Measurements from ENCODE around the gene CLK2.
A peak's percentile ranks its signal among the peaks of the same experiment; 100 is the strongest.
"Not testable (repeated sequence)": the region's sequence is repeated elsewhere in the genome, so short reads cannot be mapped to it uniquely, and the experiment has no call there.

The CLK2 gene

DNA sequence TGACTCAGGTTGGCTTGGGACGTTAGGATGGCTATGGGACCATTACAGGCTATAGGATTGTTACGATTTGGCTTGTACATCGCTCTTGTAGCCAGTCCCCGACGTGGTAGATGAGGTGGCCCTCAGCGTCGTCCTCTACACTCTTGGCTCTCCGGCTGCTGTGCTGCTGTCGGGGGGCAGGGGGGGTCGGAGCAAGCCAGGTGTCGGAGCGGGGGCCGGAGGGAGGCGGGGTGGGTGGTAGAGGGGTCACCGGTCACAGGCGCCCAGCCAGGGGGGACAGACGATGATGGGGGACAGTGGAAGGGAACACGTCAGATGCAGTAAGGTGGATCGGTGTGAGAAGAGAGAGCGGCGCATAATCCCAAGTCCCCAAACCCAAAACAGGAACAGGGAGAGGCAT lies 4.7 kb downstream of the CLK2 start:
- no peak for DNase-seq (ENCODE audit: extremely low read depth in 1 of 2, low read depth in 1 of 2)

DNA sequence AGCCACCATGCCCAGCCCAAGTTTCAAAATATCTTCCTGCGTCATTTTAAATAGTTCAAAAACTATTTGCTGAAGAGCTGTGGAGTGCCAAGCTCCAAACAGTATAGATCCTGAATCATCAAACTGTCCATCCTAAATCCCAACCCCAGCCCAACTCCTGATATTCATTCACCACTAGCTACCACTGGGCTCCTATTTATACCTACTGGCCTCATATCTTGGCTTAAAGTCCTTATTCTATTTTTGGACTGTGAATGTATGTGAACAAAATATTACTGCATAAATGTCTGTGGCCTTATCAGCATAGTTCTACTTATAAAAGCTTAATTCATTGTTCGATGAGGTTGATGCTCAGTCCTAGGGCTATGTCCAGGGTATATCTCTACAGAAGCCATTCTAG lies 5.9 kb downstream of the CLK2 start:
- no peak for DNase-seq (ENCODE audit: extremely low read depth in 1 of 2, low read depth in 1 of 2)

DNA sequence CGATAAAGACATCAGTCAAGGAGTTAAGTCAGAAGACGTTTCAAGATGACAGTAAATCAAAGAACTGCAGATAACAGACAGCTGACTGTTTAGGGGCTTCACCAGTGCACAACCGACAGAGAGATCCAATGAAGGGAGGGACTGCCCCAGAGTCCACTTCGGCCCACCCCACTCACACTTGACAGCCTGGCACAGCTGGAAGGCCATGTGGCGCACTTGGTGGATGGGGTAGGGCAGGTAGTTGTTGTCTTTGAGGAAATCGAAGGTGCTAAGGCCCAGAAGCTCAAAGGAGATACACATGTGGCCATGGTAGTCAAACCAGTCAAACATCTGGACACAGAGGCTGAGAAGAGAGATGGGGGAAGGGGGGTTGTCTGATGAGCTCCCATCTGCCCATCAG lies 6.8 kb downstream of the CLK2 start:
- DNase-seq (ENCODE audit: extremely low read depth in 1 of 2, low read depth in 1 of 2) = no peak

DNA sequence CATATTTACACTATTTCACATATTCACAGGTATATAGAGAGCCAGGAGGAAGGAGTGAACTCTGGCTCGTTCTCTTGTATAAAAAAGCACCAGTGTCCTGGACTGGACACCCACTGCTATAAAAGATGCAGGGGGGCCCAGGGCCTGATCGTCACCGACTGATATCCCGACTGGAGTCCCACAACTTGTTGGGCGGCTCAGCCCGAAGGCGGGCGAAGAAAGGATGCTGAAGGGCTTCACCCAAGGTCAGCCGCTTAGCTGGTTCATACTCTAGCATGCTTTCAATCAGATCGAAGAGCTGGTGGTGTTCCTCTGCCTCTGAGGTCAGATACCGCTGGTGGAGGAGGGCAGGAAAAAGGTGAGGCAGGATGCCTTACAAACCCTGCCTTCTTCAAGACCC lies 10.2 kb downstream of the CLK2 start:
- no peak for DNase-seq (ENCODE audit: extremely low read depth in 1 of 2, low read depth in 1 of 2)

DNA sequence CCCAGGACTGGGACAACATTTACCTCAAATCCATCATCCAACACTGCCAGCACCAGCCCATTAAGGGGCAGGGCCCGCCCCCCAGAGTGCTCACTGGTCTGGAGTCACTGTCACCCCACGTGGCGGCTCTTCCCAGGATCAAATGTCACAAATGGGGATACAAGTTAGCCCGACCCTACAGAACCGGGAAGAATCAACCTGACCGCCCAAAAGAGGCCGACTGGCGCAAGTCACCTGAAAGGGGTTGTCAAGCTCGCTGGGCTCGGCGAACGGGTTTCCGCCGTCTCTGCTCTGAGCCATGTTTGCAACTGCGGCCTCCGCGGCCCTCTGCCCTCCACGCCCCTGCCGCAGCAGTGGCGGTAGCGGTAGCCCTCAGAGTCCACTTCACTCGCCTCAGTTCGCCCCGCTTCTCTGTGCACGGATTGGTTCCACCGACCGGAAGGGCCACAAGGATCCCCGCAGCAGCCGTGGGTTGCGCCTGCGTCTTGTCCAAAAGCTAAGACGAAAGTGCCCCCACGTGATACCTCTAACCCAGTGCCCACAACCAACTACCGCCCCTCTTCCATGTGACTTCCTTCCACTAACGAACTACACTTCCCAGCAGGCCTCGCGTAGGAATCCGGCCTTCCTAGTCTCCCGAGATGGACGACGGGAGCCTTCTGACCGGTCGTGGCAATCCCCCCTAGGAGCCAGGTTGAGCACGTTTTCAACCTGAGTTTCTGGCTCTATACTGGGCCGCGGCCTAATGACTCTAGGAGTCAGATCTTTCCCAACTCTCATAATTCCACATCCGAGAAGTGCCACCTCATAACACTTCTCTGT lies 11.2 kb downstream of the CLK2 start, which contains the start of gene SCAMP3:
SCAMP3 (minus strand) TSS at position 509 of the 822 bp plus-strand sequence; CDS start at position 300, 209 bp downstream.
- DNase-seq (ENCODE audit: extremely low read depth in 1 of 2, low read depth in 1 of 2) = peak; percentile 68 to 72

DNA sequence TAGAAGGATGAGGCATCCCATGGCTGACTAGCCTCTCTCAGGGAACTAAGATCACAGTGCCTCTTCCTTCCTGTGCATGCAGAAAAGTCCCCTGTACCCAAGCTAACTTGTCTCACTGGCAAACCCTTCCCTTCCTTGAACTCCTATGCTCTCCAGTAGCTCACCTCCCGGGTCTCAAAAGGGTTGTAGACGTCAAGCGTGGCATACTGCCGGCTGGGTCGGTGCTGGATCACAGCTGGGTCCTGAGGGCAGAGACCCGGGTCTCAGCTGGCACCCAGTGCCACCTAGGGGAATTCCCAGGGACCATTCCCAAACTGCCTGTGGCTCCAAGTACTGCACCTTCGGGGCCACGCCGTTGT lies 11.8 kb downstream of the CLK2 start:
- DNase-seq (ENCODE audit: extremely low read depth in 1 of 2, low read depth in 1 of 2) = no peak

DNA sequence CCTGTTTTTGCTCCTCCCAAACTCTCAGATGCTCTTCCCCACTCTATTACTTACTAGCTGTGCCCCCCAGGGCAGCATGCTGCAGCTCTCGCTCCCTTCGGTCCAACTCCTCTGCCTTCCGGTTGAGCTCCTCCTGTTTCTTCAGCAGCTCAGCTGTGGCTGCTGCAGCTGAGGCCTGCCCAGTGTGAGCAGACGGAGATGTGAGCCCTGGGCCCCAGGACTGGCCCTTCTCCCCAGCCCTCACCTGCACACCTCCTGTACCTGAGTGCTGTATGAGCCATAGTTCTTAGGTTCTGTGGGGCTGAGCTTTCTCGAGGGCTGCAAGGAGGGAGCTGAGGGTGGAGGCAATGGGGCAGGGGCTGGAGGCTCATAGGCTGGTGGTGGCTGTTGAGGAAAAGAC lies 13.0 kb downstream of the CLK2 start:
- DNase-seq (ENCODE audit: extremely low read depth in 1 of 2, low read depth in 1 of 2) = no peak

DNA sequence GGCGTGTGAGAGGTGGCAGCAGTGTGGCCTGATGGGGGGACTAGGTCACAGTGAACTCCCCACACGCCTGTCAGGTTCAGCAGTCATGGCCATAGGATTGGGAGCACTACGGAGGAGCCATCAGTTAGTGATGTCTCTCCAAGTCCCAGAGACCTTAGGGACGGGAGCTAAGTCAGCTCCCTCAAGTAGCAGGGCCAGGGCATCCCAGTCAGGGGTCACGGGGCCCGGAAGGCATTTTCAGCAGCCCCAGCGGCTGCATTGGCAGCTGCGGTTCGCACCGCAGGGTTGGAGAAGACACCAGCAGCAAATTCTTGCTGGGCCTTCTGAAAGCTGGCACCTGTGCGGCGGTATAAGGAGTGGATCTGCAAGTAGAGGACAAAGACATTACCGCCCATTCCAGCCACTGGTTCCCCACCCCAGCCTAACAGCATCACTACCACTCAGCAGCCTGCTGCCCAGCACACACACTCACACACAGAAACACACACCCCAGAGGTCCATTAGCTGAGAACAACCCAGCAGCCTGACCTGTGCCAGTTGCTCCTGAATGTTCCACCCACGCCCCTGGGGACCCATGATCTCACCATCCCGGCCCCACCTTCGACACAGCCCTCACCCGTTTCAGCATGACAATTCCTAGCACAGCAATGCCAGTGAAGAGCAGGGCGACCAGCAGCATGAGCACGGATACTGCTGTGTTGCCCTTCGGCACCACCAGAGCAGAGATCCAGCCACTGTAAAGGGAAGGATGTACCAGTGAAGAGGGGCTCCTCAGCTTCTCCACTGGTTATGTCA lies 17.0 kb downstream of the CLK2 start:
- no peak for DNase-seq (ENCODE audit: extremely low read depth in 1 of 2, low read depth in 1 of 2)

DNA sequence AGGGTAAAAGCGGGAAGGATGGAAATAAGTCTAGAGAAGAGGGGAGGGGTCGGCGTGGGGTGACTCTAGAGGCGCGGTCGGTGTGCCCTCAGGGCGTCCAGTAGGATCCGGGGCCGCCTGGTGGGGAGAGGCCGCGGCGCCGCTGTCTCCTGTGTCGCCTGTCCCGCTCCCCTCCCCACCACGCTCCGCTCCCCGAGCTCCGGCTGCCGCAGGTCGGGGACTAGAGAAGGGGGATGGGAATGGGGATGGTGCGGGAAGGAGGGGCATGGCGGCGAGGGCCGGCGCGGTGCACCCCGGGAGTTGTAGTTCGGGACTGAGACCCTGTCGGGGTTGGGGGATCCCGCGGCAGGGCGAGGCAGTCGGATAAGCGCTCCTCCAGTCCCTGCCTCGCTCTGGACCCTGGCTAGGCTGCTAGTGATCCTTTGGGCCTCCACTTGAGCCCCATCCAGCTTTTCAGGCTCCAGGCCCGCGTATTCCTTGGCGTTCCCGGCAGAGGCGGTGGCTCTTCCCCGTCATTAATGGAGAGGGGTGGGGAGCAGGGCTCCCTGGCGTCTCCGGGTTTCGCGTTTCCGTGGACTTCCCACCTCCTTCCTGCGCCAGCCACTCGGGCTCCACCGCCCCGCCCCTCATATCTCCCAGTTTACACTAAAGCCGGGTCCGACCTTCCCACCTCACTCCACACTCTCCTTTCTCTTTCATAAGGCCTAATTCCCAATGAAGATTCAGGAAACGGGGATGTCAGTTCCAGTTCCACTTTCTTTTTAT lies 17.9 kb downstream of the CLK2 start, which contains the start of gene ENTREP3:
ENTREP3 (minus strand) TSS at position 241 of the 765 bp plus-strand sequence. CDS start 606 bp downstream, outside the sequence.
- peak in 1 of 2 donors; percentile 61 for DNase-seq (ENCODE audit: extremely low read depth in 1 of 2, low read depth in 1 of 2)

DNA sequence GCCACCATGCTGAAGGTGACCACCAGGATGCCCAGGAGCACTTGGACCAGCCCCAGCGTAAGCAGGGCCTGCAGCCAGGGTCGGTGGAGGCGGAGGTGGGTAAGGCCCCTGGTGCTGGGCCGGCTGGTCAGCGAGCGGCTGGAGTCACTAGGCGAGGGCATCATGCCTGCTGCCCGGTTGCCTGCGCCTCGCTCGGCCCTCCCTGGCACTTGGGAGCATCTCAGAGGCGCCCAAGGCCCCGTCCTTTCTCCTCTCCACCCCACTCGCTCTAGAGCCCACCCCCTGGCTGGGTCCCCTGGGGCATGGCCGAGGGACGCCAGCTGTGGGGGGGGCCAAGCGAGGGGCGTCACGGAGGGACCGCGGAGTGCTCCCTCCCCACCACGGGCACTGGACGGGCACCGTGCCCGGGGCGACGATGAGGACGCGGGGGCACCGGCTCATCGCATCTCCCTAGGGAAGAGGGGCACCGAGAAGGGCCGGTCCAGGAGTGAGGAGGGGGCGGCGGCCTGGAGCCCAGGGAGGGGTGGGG lies 18.5 kb downstream of the CLK2 start:
- DNase-seq (ENCODE audit: extremely low read depth in 1 of 2, low read depth in 1 of 2) = no peak

DNA sequence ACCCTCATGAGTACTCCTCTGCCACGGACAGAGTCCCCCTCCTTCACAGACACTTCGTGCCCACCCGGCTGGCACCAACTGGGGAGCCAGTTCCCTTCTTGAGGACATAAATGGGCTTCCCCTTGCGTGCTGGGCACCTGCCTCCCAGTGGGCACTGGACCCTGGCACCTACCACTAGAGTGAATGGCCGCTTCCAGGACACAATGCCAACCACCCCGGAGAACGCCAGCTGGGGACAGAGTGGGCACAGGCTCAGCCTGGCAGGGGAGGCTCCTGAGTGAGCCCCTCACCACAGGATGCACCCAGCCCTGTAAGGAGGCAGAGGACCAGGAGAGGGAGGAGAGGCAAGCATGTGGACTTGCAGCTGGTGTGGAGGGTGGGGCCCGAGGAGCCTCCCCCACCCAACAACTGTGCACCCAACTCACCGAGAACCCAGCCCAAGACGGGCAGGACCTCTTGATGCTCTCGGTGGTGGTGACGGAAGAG lies 19.0 kb downstream of the CLK2 start:
- DNase-seq (ENCODE audit: extremely low read depth in 1 of 2, low read depth in 1 of 2) = no peak

DNA sequence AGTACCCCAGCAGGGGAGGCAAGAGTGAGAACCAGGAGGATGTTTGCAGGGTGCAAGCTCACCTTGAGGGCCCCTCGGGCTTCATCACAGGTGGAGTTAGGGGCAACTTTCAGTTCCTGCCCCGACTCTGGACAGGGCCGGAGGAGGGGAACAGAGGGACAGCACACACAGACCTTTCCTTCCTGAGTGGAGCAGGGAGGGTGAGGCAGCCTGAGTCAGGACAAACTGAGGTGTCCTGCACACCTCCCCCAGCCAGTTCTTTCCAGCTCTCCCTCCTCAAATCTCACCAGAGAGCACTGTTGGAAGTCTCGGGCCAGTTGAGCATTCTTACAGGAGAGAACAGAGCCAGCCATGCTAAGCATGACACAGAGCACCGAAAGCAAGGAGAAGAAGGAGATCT lies 19.5 kb downstream of the CLK2 start:
- no peak for DNase-seq (ENCODE audit: extremely low read depth in 1 of 2, low read depth in 1 of 2)

DNA sequence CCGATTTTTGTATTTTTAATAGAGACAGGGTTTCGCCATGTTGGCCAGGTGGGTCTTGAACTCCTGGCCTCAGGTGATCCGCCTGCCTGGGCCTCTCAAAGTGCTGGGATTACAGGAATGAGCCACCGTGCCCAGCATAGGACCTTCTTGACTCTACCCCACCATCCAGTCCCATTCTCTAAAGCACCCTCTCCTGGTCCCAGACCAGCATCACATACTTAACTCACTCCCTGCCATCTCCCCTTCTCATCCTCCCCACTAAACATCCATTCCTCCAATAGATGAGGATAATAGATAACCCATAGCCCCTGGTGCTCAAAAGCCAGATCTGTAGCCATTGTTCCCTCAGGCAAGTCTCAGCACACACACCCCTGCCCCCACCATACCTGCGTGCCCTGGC lies 20.1 kb downstream of the CLK2 start:
- no peak for DNase-seq (ENCODE audit: extremely low read depth in 1 of 2, low read depth in 1 of 2)

DNA sequence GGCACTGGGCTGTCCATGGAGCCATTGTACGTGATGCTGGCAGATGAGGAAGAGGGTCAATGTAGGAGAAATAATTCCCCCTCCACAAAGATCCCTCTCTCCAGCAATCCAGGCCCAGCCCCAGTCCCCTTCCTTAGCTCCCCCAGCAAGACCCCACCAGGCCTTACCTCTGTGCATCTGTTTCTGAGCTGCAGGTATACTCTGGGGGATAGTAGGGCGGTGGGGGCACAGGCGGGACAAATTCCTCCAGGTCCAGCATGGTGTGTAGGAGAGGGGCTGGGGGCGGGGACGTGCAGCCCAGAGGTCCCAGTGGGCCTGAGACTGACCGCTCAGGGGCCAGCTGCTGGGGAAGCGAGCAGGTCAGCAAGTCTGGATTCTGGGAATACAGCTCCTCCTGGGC lies 21.7 kb downstream of the CLK2 start:
- DNase-seq (ENCODE audit: extremely low read depth in 1 of 2, low read depth in 1 of 2) = no peak

DNA sequence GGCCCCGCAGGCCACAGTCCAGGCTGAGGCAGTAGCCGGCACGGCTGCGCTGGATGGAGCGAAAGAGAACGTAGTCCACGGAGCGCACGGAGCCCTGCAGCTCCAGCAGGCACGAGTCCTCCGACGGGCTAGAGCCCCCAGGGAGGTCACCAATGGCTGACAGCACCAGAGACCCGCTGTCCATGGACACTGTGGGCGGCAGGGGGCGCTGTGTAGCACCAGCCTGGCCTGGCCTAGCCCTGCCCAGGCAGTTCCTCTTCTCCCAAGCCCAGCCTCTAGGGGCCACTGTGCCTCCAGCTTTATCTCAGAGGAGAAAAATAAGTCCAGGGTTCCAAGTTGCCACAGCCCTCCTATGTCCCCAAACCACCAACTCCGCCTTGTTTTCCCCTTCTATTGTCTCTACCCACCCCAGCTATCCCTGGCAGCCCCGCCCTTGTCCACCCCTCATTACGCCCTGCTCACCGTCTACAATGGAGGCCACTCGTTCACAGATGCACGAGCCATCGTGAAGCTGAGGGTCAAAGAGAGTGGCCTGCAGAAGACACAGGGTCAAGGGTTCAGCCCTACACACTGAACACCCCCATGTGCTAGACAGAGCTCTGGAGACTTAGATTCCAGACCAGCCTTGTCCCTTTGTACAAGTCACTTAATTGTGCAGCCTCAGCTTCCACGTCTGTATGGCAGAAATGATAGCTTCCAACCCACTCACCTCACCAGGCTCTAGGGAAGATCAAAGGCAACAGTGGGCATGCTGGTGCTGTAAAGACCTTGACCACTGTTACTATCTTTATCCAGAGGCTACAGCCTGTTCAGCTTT lies 22.5 kb downstream of the CLK2 start:
- DNase-seq (ENCODE audit: extremely low read depth in 1 of 2, low read depth in 1 of 2) = peak; percentile 87 to 97

DNA sequence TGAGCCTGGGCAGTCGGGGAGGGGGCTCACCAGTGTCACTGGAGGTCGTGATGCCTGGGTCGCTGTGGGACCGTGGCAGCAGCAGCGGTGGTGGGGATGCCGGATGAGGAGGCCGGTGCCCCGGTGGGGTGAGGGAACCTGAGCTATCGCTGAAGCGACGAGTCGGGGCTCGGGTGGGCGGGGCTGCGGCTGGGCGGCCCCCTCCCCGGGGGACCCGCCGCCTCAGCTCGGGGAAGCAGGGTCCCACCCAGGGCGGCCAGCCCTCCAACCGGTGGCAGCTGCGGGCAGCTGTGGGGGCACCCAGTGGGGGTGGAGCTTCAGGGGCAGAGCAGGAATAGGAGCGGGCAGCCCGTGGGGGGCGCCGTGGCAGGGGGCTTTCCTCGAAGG lies 23.1 kb downstream of the CLK2 start:
- no peak for DNase-seq (ENCODE audit: extremely low read depth in 1 of 2, low read depth in 1 of 2)

DNA sequence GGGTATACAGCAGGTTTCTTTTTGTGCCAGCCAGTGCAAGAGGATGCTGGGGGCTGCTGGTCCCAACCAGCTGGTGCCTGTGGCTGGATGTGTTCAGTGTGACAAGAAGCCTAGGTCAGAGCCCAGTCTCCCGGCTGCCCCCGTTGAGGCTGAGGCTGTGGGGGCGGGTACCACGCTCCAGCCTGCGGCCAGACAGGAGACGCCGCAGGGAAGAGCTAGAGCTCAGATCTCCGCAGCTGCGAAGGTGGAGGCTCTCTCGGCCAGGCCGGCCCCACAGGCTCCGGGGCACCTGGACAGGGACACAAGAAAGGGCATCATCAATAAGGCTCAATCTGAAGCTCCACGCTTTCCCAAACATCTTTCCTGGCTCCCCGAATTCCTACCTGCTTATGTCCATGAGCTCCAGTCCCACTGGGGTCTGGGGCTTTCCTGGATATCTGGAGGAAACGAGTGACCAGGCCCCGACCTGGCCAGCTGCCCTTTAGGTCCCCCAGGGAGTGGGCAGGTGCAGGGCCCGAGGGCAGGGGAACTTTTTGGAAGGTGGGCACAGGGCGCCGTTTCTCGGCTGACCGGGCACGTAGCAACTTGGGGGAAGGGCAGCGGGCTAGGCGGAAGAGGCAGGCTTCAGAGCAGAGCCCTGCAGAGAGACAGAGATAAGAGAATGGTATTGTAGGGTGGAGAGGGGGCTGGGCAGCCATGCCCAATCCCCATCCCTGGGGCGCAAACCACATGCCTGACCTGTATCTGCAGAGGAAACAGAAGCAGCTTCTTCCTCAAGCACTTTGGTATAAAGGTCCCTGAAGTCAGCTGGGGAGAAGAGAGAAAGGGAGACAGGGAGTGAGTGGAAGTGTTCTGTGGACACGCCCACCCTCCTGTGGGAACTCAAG lies 25.4 kb downstream of the CLK2 start:
- DNase-seq (ENCODE audit: extremely low read depth in 1 of 2, low read depth in 1 of 2) = no peak

DNA sequence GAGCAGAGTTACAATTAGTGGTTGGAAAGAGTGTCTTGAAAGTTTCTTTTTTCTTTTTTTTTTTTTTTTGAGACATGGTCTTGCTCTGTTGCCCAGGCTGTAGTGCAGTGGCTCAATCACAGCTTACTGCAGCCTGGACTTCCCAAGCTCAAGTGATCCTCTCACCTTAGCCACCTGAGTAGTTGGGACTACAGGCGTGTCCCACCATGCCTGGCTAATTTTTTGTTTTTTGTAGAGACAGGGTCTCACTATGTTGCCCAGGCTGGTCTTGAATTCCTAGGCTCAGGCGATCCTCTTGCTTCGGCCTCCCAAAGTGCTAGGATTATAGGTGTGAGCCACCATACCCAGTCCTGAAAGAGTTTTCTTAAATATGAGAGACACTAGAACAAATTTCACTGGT lies 26.5 kb downstream of the CLK2 start:
- not testable (repeated sequence) for DNase-seq (ENCODE audit: extremely low read depth in 1 of 2, low read depth in 1 of 2)

DNA sequence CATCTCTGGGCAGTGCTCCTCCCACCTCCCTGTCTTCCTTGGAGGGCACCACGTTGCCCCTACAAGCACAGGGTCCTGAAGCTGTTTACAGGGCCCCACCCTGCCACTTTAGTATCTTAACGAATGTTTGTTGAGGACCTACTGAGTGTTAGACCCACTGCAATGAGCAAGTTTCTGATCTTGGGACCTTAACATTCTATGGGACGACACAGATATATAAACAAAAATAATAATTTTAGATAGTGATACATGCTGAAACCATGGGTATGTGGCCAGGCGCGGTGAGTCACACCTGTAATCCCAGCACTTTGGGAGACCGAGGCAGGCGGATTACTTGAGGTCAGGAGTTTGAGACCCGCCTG lies 28.2 kb downstream of the CLK2 start:
- DNase-seq (ENCODE audit: extremely low read depth in 1 of 2, low read depth in 1 of 2) = no peak

Measured in activated CD8-positive, alpha-beta memory T cell treated with anti-CD3 and anti-CD28 coated beads for 1 hour (primary cell).